ENCODE data around the gene AMFR.
A peak's percentile ranks its signal among the peaks of the same experiment; 100 is the strongest.

- TF ChIP-seq POLR2A (IDR thresholded peaks at IDR 0.05) (no peak), CTCF (IDR thresholded peaks at IDR 0.05 in 8 of 11, conservative IDR thresholded peaks at IDR 0.05 in 3 of 11) (no peak), POLR2AphosphoS5 (IDR thresholded peaks at IDR 0.05) (peak in 1 of 3 donors; percentile 52)
Measured at GRCh38 chr16:56363781-56364565, 61.4 kb downstream of the AMFR start.

All from spleen (tissue), 7 donors.